ENCODE data around the gene MGAT4D.
A peak's percentile ranks its signal among the peaks of the same experiment; 100 is the strongest.
"Not testable (repeated sequence)": the region's sequence is repeated elsewhere in the genome, so short reads cannot be mapped to it uniquely, and the experiment has no call there.

The MGAT4D gene

DNA sequence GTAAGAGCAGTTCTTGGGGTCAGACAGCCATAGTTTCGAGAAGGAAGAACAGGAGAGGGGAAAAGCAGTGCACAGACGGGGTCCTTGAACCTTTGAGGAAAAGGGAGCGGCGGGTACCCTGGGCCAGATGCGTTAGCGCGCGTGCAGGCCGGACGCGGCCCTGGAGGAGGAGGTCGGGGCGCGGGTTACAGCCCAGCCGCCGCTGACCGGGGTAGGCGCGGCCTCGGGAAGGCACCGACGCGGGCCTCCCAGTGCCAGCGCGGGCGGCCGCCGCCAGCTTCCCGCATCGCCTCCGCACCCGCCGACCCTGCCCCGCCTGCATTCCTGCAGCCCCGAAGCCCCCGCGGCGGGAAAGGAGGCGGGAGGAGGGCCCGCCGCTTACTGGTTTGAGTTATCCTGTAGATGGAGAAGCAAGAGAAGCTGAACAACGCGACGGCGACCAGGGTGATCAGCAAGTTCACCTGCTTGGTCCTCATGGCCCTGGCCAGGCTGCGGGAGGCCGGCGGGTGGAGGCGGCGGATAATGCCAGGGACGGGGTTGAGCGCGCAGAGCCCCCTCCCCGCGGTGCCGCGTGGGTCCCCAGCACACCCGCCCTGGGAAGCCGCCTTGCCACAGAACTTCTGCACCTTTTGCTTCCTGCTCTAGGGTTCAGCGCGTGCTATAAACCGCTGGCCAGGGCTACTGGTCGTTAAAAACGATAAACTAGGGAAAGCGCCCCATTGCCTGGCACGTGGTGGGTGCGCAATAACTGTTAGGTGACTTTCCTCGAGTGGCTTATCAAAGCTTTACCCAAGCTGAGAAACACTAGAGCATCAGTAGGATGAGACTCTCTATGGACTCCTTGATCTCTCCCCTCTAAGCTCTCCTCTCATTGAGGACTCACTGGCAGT is at the start of gene MGAT4D:
Gene MGAT4D, minus strand, starts transcription at position 547 of the 890 bp plus-strand sequence. Its CDS starts 71 bp downstream, at position 476.
- DNase-seq (ENCODE audit: low spot score): no peak

DNA sequence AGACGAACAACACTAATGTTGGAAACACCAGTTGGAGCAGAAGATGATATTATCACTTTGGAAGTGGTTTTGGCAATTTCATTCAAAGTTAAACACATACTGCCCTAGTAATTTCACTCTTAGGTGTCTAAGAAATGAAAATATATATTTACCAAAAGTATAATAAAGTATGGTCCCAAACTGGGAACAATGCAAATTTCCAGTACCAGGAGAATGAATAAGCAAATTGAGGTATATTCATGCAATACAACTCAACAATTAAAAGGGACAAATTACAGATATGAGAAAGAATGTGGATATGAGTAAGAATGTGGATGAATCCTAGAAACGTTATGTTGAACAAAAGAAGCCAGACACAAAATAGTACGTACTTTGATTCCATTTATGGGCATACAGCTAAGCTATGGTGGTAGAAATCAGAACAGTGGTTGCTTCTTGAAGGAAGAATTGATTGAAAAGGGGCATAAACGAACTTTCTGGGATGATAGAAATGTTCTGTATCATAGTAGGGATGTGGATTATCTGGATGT is 35.9 kb upstream of the MGAT4D start:
- no peak for DNase-seq (ENCODE audit: low spot score)

DNA sequence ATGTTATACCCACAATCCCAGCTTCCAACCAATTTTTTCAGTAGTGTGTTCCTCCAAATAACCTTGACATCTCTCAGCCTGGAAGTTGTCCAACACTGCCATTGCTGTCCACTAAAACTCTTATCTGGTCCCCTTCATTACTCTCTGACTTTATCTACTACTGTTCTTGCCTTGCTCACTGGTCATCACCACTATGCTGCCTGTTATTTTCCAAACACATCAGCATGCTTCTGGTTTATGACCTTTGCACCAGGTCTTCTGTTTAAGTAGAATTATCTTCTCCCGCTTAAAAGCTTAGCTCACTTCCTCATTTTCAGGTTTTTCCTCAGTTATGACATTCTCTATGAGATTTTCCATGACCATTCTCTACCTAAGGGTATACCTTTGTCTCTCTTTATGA is 31.3 kb upstream of the MGAT4D start:
- no peak for DNase-seq (ENCODE audit: low spot score)

DNA sequence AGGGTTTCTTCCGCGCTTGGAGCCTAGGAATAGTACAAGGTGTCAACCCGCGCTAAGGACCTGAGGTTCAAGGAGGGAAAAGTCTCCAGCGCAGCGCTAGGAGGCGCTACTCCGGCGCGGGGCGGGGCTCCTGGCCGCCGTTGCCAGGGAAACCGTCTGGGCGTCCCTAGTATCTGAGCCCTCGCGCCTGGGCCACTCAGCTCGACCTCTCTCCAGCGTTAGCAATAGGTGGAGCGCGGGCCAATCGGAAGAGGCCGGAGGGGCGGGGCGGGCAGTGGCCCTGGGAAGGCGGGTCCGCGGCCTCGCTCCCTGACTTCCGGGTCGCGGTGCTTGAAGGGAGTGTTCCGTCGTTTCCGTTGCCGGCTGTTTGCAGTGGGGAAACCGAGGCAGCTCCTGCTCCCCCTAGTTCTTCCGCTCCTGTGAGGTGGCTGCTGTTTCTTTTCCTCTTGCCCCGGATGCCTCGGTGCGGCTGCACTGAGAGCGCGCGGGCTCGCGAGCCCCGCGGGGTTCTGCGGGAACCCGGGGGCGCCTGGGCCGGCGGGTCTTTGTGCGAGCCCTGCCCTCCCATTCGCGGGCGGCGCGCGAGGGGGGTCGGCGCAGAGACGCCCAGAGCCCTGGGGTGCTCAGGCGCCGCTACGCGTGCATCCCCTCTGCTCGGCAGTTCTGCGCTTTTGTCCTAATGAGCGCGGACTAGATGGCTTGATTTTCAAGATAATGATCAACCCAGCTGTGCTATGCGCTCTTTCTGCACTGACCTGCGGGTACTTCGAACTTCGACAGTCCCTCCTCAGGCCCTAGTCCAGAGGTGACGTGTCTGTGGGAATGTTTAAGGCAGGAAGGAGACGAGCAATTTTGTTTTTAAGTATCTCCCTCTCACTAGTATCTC is 26.0 kb upstream of the MGAT4D start, which contains the start of gene ELMOD2:
Gene ELMOD2, plus strand, starts transcription at position 312 of the 886 bp plus-strand sequence. CDS start 1,261 bp downstream, outside the sequence.
- DNase-seq (ENCODE audit: low spot score): peak; percentile 98

DNA sequence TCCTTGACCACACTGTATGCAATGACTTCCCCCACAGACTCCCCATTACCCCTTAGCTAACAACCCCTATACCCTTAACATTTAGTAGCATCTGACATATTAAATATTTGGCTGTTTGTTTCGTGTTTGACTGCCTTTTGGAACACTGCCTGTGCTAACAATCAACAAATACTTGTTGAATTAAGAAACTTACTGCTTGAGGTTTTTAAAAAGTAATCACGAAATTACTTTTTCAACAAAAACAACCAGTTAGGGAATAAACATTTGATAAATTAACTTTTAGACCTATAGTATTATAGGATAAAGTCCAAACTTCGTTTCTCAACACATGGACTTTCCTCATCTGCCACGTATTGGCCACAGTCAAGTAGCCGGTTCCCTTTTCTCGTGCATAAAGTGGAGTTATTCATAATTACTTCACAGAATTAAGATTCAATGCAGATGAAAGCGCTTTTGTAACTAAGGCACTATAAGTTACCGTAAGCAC is 25.3 kb upstream of the MGAT4D start:
- no peak for DNase-seq (ENCODE audit: low spot score)

DNA sequence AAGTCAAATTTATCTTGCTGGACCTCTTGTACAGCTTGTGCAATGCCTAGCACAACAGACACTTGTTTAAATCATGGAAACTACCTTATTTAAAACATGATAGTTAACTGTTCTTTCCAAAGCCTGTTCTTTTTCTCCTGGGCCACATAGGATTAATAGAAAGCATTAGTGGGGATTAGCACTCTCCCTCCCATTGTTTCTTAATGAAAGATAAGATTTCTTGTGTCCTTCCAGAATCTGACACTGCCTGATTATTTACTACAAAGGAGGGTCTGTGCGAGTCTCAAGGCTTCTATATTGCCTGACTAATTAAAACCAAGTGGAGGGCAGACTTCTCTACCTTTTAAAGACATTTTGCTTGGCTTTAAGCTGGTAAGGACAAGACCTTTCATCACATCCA is 17.3 kb upstream of the MGAT4D start:
- no peak for DNase-seq (ENCODE audit: low spot score)

DNA sequence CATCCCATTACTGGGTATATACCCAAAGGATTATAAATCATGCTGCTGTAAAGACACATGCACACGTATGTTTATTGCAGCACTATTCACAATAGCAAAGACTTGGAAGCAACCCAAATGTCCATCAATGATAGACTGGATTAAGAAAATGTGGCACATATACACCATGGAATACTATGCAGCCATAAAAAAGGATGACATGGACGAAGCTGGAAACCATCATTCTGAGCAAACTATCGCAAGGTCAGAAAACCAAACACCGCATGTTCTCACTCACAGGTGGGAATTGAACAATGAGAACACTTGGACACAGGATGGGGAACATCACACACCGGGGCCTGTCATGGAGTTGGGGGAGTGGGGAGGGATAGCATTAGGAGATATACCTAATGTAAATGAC is 15.7 kb upstream of the MGAT4D start:
- DNase-seq (ENCODE audit: low spot score): not testable (repeated sequence)

DNA sequence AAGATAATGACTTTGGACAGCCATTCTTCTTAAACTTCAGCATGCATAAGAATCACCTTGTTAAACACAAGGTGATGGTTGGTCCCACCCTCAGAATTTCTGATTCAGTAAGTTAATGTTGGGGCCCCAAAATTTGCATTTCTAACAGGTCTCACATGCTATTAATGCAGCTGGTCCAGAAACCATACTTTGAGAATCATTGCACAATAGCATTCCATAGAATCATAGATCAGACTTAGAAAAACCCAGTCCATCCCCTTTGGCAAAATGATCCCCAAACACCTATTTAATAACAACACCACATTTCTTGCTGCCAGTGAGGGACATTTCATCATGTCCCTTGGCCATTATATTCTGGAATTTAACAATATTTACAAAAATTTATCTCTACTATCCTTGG is 6.2 kb upstream of the MGAT4D start:
- no peak for DNase-seq (ENCODE audit: low spot score)

DNA sequence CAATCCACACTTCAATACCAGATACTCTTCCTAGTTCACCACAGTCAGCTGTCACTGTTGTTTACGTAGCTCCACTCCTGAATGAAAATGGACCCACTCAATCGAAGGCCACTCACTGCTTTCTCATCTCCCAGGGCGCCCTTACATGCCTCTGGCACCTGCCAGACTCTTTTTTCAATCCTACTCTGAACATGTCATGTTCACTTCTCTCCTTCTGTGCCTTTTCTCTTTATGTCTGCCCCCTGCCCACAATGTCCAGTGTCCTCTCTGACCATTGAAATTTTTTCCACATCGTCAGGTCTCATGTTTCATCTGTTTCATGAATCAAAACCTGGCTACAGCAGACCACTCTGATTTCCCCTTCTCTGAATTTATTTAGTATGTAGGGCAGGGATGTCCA is 1.3 kb upstream of the MGAT4D start:
- DNase-seq (ENCODE audit: low spot score): no peak

DNA sequence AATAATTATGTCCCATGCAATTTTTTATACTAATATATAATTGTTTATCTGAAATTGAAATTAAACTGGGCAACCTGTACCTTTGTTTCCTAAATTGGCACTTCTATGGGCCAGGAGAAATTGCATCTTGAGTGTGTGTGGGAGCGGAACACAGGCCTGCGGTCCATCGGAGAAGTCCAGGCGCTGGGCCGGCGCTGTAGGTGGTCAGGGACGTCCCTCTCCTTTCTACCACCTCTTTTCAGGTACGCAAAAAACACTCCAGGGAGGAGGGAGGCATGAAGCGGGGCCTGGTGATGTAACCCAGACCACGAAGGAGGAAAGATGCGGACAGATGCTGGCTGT is 717 bp downstream of the MGAT4D start:
- no peak for DNase-seq (ENCODE audit: low spot score)

DNA sequence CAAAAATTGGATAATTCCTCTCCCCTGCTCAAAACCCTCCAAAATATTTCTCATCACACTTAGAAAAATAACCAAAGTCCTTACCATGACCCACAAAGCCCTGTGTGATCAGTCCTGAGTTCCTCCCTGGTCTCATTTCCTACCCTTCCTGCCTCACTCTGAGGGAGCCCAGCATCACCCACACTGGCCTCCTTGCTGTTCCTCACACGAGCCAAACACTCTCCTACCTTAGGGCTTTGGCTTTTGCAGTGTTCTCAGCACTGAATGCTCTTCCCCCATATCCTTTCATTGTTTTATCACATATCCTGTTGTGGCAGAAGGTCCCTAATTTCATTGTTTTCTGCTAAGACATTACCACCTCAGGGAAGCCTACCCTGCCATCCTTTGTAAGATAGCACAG is 12.2 kb downstream of the MGAT4D start:
- no peak for DNase-seq (ENCODE audit: low spot score)

DNA sequence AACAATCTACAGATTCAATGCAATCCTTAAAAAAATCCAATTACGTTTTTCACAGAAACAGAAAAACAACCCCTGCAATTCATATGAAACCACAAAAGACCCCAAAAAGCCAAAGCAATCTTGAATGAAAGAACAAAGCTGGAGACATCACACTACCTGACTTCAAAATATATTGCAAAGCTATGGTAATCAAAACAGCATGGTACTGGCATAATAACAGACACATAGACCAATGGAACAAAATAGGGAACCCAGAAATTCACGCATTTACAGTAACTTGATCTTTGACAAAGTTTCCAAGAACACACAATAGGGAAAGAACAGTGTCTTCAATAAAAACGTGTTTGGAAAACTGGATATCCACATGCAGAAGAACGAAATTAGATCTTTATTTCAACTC is 14.6 kb downstream of the MGAT4D start:
- DNase-seq (ENCODE audit: low spot score): no peak

DNA sequence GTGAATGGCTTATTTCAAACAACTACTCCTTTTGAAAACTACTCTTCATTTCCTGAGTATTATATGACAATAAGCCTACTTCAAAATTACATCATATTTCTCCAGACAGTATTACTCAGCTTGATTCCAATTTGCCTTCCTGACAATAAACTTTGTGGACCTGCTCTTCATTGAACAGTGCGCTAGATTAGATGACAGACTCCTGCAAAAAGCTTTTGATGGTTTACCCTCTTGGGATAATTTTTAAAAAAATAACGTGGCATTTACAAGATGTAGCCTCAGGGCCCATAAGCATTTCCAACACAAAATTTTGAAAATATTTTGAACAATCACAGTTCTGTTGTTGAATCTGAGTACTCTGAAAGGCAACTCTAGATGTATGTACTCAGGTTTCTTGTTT is 25.9 kb downstream of the MGAT4D start:
- DNase-seq (ENCODE audit: low spot score): no peak

DNA sequence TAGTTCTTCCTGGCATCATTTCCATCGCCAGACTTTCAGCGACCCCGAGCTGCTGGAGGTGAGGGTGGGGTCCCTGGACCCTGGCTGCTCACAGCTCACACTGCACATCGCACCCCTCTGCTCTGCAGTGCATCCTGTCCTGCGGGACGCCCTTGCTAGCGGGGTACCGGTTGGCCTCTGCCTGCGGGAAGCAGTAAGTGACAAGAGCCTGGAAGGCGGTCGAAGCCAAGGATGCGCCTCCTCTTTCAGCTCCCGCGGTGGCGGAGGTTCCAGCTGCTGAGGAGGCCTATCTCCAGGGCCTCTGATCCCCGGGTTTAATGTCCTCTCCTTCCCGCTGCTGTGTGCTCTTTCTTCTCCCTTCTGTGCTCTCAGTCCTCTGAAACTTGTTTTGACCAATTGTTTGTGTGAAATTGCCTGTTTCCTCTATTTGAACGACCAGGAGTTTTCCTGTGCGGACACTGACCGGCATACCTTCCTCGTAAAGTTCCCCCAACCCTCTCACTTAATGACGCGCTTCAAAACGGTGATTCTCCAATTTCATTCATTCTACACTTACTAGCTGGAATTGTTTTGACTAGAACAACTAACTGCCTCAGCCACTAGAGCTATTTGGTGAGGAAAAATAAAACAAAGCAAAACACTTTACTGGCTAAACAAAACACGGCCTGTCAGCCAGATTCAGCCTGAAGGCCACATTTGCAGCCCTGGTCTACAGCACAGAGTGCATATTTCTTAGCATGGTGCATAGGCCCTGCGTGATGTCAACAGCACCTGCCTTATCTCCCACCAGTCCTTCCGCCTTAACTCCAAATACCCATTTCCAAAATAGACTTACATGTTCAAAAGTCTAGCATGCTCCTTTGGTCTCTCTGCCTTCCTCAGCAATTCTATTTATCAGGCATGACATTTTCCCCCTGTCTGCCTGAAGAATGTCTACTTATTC is 28.0 kb downstream of the MGAT4D start:
- no peak for DNase-seq (ENCODE audit: low spot score)

DNA sequence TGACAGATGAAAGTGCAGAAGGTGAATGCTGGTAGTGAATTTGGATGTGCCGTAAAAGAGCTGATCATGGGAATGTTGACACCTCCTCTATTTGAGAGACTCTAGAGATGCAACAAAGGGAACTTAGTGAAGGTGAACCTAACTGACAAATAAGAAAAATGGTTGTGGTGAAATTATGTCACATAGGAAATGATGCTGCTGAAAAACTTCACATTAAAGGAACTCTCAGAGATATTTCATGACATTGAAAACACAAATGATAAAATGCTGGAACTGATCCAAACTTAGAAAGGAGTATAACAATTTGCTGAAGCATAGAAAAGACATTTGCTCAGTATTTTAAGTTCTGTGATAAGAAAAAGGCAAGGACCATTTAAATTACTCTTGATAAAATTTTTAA is 31.9 kb downstream of the MGAT4D start:
- DNase-seq (ENCODE audit: low spot score): no peak

DNA sequence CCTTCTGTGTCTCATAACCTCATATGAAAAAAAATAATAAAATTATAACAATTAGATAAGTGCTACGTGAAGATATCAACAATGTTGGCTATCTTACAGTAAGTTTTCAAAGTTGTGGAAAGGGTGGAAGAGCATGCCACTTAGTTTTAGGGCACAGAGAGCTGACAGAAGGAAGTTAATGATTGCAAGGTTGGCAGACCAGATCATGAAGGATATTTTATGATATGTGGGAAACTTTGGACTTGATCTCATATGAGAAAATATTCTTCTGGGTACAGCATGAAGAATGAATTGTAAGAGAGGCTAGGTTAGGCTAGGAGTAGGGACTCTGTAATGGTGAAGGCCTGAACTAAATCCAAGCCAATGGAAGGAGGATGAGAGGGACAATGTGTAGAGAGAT is 34.5 kb downstream of the MGAT4D start:
- DNase-seq (ENCODE audit: low spot score): no peak

DNA sequence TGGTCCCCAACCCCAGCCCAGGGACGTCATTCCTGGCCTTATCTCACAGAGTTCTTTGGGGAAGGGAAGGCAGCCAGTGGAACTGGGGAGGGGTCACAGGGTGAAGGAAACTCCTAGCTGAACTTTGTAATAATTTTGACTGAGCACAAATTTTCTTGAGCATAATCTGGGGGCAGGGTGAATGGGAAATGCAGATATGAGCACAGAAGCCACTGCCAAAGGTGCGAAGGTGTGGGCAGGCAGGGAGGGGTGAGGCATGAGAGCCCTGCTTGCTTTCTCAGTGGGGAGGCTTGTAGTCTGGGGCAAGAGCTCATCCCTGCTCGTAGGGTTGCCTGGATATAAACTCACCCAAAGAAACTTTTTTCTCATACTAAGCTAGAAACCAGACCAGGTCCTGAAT is 34.9 kb downstream of the MGAT4D start:
- no peak for DNase-seq (ENCODE audit: low spot score)

DNA sequence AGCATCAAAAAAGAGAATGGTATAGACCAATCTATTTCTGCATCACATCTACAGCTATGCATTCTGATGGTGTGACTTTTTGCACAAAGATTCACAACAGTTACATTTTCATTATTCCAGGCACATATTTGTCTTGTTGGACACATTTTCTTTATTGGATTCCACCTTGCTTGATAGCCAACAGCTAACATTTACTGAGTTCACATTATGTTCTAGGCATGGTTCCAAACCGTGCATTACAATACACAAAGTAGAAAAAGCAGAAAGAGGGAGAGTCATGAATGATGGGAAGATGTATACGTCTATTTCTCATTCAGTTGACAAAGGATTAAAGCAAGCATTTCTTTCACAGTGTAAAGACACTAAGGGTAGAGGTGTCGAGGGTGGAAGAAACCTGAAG is 47.7 kb downstream of the MGAT4D start:
- DNase-seq (ENCODE audit: low spot score): no peak

DNA sequence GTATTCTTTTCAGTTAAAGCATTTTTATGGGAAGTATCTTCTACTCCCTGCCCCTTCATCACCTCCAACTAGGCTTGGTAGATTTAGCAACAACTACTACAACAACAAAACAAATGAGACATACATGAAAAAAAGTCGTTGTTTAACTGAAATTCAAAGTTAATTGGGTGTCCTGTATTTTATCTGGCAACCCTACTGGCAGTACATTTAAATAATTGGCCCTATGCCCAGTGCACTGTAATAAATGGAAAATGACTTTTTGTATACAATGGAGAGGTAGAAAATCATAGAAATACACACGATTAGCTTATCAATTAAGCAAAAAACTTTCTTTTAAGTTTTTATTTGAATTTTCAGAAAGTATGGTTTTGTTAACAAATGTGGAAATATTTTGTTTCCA is 49.3 kb downstream of the MGAT4D start:
- no peak for DNase-seq (ENCODE audit: low spot score)

DNA sequence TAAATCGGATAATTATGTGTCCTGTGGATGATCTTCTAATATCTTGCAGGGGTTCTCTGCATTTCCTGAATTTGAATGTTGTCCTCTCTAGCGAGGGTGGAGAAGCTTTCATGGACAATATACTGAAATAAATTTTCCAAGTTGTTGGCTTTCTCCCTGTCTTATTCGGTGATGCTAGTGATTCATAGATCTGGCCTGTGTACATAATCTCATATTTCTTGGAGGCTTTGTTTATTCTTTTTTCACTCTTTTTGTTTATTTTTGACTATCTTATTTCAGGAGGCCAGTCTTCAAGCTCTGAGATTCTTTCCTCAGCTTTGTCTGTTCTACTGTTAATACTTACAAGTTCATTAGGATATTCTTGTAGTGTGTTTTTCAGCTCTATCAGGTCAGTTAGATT is 49.9 kb downstream of the MGAT4D start:
- no peak for DNase-seq (ENCODE audit: low spot score)

DNA sequence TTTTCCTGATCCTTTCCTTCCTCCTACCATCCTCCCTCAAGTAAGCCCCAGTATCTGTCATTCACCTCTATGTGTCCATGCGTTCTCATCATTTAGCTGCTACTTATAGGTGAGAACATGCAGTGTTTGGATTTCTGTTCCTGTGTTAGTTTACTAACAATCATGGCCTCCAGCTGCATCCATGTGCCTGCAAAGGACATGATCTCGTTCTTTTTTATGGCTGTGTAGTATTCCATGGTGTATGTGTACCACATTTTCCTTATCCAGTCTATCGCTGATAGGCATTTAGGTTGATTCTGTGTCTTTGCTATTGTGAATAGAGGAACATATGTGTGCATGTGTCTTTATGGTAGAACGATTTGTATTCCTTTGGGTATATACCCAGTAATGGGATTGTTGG is 53.7 kb downstream of the MGAT4D start:
- DNase-seq (ENCODE audit: low spot score): not testable (repeated sequence)
